ENCODE results near the gene CDH23.
A peak's percentile ranks its signal among the peaks of the same experiment; 100 is the strongest.

Gene CDH23

GRCh38 chr10:71715026-71715425 is 318.3 kb downstream of the CDH23 start:
- no peak for DNase-seq

DNA sequence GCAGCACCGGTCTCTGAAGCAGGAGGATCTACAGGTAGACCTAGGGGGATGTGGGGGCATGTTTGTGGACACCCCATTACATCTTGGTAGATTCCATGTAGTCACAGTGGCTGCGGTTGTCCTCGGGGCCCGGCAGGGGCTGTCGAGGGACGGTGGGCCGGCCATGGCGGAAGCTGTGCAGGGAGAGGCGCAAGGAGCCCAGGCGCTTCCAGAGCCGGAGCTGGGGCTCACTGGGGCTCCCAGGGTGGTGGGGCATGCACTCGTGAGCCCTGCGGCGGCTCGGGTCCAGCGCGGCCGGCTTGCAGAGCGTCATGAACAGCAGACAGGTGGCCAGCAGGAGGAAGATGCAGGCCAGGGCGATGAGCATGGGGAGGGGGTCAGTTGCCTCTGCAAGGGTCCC is 319.1 kb downstream of the CDH23 start:
- no peak for DNase-seq

DNA sequence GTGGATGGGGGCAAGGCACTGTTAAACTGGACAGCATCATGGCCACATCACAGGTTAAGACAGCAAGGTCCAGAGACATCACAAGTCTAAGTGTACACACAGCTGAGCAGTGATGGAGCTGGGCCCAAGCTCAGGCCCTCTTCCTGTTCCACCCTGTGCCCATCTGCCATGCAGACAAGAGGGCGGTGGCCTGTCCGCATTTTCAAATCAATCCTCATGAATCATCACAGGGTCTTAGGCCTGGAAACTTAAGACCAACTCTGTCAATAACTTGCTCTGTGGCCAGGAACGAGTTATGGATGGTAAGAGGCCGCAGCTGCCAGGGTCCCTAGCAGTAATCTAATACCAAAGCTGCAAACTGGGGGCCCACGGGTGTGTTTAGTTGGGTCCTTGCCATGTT is 319.7 kb downstream of the CDH23 start:
- DNase-seq, result no peak

DNA sequence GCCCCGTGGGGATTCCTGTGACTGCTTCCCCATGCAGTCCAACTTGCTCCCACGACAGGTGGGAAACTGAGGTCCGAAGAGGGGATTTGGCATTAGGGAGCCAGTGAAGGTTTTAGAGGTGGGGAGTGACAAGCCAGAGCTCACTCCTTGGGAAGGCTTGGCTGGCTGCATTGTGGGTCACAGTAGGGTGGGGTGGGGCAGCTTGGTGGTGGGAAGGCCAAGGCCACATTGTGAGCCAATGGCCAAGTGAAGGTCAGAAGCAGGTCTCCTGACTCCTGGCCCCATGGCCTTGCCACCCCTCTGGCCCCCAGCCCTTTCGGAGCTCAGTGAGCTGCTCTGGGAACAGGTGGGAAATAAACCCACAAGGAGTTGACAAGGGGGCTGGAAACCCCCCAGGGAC is 320.3 kb downstream of the CDH23 start:
- DNase-seq, result no peak

DNA sequence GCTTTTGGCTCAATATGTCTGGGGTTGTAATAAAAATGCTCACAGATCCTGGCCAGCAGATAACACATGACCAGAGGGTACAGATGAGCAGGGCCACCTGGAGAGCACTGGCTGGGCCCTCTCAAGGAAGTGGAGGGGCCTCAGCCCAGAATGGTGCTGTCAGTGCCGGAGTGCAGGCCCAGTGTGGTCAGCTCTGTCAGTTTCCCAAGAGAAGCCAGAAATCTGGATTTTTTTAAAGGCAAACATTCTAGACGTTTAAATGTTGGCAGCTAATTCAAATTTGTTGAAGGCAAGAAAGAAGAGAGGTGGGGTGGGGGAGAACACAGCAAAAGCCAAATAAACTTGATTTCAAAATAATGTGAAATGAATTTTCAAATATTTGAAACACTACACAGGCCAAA is 320.8 kb downstream of the CDH23 start:
- no peak for DNase-seq

DNA sequence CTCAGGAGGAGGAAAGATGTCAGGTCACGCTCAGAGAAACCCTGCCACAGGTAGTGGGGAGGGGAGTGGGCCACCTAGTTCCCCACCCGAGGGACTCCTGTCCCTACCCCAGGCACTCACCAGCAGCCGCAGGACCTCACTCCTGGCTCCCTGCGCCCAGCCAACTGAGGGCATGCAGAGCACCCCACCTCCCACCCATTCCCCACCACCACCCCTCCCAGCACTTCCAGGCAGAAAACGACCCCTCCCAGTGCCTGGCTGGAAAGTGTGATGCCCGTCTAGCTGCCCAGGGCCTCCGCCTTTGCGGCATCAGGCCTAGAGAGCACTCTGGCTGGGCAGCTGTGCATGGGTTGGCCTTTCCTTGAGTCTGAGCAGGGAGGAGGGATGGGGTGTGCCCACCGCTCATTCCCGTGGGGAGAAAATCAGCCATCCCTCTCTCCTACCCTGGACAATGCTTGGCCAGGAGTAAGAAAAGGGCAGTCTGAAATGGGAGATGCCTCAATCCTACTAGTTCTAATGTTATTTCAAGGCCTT is 321.5 kb downstream of the CDH23 start:
- no peak for DNase-seq

GRCh38 chr10:71719042-71719441 is 322.3 kb downstream of the CDH23 start:
- no peak for DNase-seq

DNA sequence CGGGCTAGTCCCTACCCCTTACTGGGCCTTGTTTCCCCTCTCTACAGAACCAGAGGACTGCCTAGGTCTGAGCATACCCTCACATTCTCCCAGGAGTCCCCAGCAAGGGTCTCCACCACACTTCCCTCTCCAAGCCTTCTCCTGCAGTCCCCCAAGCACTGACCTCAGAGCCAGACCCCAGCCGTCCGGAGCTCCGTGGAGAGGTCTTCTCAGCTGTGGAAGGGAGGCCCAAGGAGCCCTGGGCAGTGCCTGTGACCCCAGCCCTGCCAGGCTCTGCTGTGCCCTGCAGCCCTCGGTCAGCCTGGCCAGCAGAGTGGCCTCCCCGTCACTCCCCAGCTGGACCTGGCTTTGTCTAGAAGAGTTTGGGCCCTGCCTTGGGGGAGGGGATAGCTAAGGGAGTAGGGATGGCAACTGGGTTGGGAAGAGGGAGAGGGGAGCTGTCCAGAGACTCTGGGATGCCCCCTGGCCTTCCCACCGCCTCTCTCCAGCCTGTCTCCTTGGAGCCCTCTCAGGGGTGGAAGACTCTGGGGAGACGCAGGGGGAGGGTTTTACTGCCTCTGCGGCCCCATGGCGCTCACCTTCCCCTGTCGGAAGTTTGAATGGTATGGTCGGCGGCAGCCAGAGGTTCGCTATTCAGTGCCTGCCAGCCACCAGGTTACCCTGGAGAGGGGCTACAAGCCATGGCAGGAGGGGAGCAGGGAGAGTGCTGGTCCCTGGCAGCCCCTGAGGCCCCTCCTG is 322.9 kb downstream of the CDH23 start, which contains the start of gene C10orf105:
Gene C10orf105 (minus strand): TSS at position 315 of the 738 bp plus-strand sequence. CDS start 3,441 bp downstream, outside the sequence.
- DNase-seq, result no peak

DNA sequence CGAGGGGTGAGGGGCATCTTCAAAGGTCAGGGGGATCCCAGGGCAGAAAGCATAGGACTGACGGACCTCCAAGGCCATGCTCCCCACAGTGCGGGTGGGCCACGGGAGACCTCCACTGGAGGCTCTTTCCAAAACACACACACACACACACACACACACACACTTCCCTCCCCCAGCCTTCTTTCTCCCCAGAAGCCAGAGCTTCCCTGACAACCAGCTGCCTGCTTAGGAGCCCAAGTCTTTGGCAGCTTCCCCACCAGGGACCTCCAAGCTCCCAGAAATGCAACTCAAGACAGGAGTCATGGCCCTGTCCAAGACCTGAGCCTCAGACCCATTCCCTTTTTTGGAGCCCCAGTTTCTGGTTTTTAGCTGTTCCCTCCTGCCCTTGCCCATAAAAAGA is 323.6 kb downstream of the CDH23 start:
- DNase-seq, result no peak

DNA sequence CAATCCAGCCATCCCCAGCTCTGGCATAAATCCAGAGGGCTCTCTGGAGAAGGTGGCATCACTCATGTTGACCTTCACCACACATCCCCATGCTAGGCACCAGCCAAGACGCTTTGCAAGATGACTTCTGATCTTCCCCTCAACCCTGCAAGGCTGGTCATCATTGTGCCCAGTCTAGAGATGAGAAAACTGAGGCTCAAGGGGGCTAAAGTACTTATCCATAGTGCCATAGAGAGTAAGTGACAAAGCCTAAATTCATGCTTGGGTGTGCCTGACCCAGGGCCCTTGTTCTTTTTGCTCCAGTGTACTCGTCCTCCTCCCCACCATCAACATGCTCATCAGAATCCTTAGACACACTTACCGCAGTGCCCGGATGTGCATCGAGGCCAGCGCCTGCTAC is 324.6 kb downstream of the CDH23 start:
- DNase-seq, result no peak

DNA sequence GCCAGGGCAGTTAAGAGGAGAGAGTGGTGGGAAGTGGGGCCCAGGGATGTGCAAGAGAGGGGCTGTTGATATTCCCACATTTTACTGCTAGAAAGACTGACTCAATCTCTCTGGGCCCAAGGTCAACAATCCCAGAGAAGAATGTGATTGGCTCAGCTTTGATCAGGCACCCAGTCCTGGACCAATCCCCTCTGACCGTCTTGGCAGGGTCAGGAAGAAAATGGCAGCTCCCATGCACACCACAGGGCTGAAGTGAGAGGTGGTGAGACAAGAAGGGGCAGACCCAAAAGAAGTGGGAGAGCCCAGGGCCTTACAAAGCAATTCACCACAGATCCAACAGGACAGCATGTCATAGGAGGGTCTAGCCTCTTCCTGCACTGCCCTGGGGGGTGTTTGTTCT is 326.1 kb downstream of the CDH23 start:
- no peak for DNase-seq

DNA sequence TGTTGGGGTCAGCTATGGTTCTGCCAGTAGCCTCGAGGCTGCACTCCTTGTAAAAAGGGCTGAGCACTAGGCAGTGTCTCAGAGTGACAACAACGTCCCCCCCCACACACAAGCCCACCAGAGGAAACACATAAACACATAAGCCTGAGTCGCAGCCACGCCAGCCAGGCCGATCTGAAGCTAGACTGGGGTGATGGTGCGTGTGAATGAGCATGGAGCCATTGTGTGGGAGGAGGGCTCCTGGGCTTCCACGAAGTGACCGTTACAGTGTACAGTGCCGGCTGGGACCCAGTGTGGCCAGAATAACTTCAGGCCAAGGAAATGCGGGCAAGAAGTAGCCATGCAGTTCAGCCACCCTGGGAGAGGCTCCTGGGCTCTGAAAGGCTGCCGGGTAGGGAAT is 326.6 kb downstream of the CDH23 start:
- DNase-seq, result no peak

- no peak for DNase-seq
Observed at GRCh38 chr10:71724539-71724938, 327.8 kb downstream of the CDH23 start.

DNA sequence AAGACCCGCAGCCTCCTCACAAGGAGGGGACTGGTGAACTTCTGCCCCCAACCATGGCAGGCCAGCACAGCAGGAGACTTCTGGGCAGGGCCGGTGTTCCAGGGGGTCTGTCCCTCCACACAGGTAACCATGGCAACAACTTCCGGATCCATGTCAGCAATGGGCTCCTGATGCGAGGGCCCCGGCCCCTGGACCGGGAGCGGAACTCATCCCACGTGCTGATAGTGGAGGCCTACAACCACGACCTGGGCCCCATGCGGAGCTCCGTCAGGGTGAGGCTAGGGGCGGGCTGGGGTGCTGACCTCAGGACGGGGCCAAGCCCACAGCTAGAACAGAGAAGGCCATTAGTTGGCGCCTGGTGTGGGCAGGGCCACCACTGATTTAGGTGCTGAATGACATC is 328.5 kb downstream of the CDH23 start:
- DNase-seq, result no peak

DNA sequence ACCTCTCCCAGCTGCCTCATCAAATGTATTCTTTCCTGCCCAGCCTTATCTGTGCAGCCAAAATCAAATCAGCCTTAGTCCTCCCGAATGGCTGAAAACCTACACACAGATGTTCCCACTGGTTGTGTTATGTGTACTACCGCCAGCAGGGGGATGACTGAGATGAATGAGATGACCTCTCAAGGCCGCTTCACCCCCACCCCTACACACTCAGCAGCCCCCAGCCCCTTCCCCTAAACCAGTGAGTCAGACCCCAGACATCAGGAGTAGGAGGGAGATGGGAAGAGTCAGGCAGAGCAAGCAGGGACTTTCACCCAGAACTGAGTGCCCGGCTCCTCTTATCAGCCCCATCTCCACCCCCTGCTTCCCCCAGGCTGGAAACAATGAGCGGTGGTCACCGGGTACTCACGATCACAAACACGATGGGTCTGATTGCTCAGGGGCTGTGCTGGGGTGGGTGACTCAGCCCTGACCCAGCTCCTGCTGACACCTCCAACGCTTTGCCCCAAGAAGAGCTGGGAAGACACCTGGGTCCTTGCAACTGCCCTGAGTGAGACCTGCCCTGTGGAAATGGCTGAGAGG is 329.4 kb downstream of the CDH23 start:
- DNase-seq, result peak; percentile 79

GRCh38 chr10:71726580-71727104 is 329.9 kb downstream of the CDH23 start:
- no peak for DNase-seq

DNA sequence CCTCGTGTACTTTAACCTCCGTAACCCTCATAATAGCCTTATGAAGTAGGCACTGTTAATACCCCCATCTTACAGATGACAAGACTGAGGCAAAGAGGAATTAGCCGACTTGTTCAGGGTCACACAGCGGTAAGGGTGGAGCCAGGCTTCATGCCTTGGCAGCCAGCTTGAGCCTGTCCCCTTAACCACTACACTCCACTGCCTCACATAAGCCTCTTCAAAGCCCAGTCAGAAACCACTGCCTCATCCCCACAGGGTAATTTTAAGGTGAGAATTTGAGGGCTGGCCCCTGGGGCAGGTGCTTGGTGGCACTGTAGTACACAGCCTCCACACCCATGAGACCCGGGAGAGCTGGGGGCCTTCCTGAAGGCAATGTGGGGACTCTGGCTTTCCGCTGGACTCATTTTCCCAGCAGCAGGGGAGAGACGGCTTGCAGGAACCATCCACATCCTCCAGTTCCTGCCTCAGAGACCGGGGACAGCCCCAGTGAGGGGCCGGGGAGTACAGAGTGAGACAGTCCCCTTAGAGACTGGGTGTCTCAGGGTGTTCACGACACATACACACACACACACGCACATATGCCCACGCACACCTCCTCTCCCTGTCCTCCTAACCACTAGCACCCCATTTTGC is 330.5 kb downstream of the CDH23 start:
- DNase-seq, result peak; percentile 54

GRCh38 chr10:71727738-71728737 is 331.3 kb downstream of the CDH23 start:
- DNase-seq, result no peak

DNA sequence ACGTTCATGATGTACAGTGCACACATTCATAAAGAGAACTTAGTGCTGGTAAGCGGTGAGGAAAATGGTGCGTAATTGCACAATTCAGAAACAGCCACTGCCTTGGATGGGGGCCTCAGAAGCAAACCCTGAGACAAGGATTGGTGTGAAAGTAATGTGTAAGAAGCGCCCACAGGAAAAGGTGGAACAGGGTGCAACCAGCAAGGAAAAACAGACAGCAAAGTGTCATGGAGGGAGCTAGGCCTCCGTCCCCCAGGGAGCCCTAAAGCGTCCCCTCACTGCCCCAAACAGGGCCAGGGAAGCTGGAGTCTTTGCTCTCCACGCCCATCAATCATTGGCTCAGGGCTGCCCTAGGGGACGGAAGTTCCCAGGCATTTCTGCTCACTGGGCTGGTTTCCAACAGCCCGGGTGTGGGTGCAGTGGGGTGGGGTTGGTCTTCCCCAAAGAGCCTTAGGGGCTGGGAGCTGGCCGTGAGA is 332.5 kb downstream of the CDH23 start:
- no peak for DNase-seq

DNA sequence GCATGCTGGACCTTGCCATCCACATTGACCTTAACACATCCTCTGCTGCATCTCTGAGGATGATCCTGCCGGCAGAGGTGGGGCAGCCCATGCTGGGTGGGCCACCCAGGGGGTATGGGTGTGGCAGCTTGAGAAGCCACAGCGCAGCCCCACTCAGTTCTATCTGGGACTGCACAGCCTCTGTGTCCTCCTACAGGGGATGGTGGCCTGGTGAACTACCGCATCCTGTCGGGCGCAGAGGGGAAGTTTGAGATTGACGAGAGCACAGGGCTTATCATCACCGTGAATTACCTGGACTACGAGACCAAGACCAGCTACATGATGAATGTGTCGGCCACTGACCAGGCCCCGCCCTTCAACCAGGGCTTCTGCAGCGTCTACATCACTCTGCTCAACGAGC is 335.1 kb downstream of the CDH23 start:
- DNase-seq, result no peak

DNA sequence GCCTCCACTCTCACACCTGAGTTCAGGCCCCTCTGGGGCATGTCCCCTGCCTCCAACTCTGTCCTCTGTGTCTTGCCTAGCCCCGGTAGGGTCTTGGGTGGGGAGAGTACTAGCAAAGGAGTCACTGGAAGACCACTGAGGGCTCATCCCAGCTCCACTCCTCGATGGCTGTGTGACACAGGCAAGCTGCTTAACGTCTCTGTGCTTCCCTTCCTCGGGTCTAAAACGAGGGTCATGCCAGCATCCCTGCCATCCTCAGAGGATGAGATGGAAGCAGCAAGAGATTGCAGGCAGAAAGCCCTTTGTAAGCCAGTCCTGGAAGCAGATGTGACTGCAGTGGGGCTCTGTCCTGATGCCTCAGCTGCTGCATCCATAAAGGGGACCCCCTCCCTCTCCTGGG is 338.1 kb downstream of the CDH23 start:
- no peak for DNase-seq

All from activated T-cell treated with anti-CD3 and anti-CD28 coated beads for 4 hours (primary cell).